ENCODE measurements around the gene SAFB. TPM values are rescaled to one million over a fixed set of nuclear protein-coding genes. Genes with fewer than 3 reads are reported as not detected.

The SAFB gene
- total and polyA plus RNA-seq, 2 of the 13 experiments (the other 11 are each of a cell fraction or from before 2014, with no cell fraction given): 21.0 to 28.4 TPM

GRCh38 chr19:5655412-5655811, 32.5 kb downstream of the SAFB start (continued):
- no peak for TF ChIP-seq ZBTB44 (CRISPR knock-in tag; IDR thresholded peaks at IDR 0.05)
- TF ChIP-seq SIX1 (CRISPR knock-in tag; IDR thresholded peaks at IDR 0.05; ENCODE audit: borderline replicate concordance): no peak
- no peak for TF ChIP-seq ZNF704 (CRISPR knock-in tag; IDR thresholded peaks at IDR 0.05; ENCODE audit: borderline replicate concordance)
- TF ChIP-seq GABPB1 (CRISPR knock-in tag; IDR thresholded peaks at IDR 0.05): no peak
- TF ChIP-seq DRAP1 (CRISPR knock-in tag; IDR thresholded peaks at IDR 0.05): no peak
- TF ChIP-seq HIVEP1 (CRISPR knock-in tag; IDR thresholded peaks at IDR 0.05): no peak
- TF ChIP-seq RAD51 (IDR thresholded peaks at IDR 0.05; ENCODE audit: borderline replicate concordance): no peak
- TF ChIP-seq SRSF1 (optimal IDR thresholded peaks at IDR 0.05; ENCODE audit: low read depth, low read length): no peak

GRCh38 chr19:5661483-5661882, 38.6 kb downstream of the SAFB start:
- POLR2A ChIA-PET: interaction anchor here (1.0 kb wide), 1 partner anchor 18 kb away, joined by 3 read pairs; no protein-coding TSS in a partner anchor
- Histone ChIP-seq H3K79me2 (ENCODE audit: insufficient read depth, low read length) (no peaks in the 10 kb centered on the region), H3K4me3 (replicated peaks in 1 of 3; ENCODE audit: insufficient read depth in 1 of 3, low read depth in 2 of 3, low read length in 3 of 3) (no peak overlapping the region), H3K27ac (ENCODE audit: extremely low read length, insufficient read depth, low read length) (no peak overlapping the region), H3K36me3 (replicated peaks in 1 of 2; ENCODE audit: control insufficient read depth in 1 of 2, insufficient read depth in 2 of 2, low read length in 2 of 2) (peaks cover 43 to 77% of the 10 kb centered on the region in 2 experiments), H2AFZ (ENCODE audit: low read length) (no peak overlapping the region), H4K20me1 (ENCODE audit: insufficient read depth, low read length) (0 out of 2 replicates have a peak, but pooled peaks cover 9% of the 10 kb centered on the region), H3K9me3 (ENCODE audit: low read length) (no peaks in the 10 kb centered on the region), H3K9ac (ENCODE audit: insufficient read depth, low read depth, low read length) (no peak overlapping the region), H3K4me1 (ENCODE audit: insufficient read depth, low read length) (peaks cover 15% of the 10 kb centered on the region), H3K27me3 (ENCODE audit: control insufficient read depth in 1 of 2, insufficient read depth in 2 of 2, low read length in 2 of 2) (no peaks in the 10 kb centered on the region), H3K4me2 (ENCODE audit: low read depth, low read length) (no peak overlapping the region)
- no TSS peak for BruUV-seq (replicated peaks)
- DNase-seq (ENCODE audit: low spot score) (no peak), ATAC-seq (no peak), FAIRE-seq (no peak)
- intact Hi-C loops (cut with micrococcal nuclease; ENCODE audit: unreplicated experiment) (no loop called here), in situ Hi-C loops (cut with HindIII; ENCODE audit: extremely low pct_ligation_motif_present, low pct_unique_long_range_greater_than_20kb) (no loop called here)
- WGBS (ENCODE audit: low lambda C conversion rate): 99% methylated on average over 38 of the region's 42 CpGs
- CTCF ChIA-PET (ENCODE audit: low intra/inter-chr PET ratio, low total read pairs): no interaction called here
- TF ChIP-seq CEBPG (CRISPR knock-in tag; IDR thresholded peaks at IDR 0.05): no peak
- no peak for TF ChIP-seq BORCS8-MEF2B (CRISPR knock-in tag; IDR thresholded peaks at IDR 0.05)
- TF ChIP-seq EP300 (IDR thresholded peaks at IDR 0.05; ENCODE audit: low read depth in 2 of 2, low read length in 2 of 2): no peak
- no peak for TF ChIP-seq EP300 (CRISPR knock-in tag; IDR thresholded peaks at IDR 0.05; ENCODE audit: borderline replicate concordance)
- no peak for TF ChIP-seq ZC3H4 (CRISPR knock-in tag; IDR thresholded peaks at IDR 0.05; ENCODE audit: borderline replicate concordance)
- no peak for TF ChIP-seq ZNF761 (CRISPR knock-in tag; conservative IDR thresholded peaks at IDR 0.05)
- no peak for TF ChIP-seq SALL1 (CRISPR knock-in tag; IDR thresholded peaks at IDR 0.05)
- no peak for TF ChIP-seq ZNF496 (CRISPR knock-in tag; IDR thresholded peaks at IDR 0.05; ENCODE audit: insufficient replicate concordance)
- TF ChIP-seq SP4 (CRISPR knock-in tag; IDR thresholded peaks at IDR 0.05): no peak
- TF ChIP-seq ZNF687 (CRISPR knock-in tag; IDR thresholded peaks at IDR 0.05): peak; percentile 7; the same call in 1 of the 2 replicates
